HG03135 (cell line): ENCODE measurements around the gene BSX.

Experiments used
- ATAC-seq: cut with Tn5 transposase; IDR thresholded peaks from one replicate; pipeline ENCODE4 v1.9.1; 2021; ENCODE audit warnings: mild to moderate bottlenecking, moderate library complexity; ENCODE audit not compliant: unreplicated experiment

BSX gene

GRCh38 chr11:122981388-122982264 lies at the start of gene BSX:
Gene BSX, minus strand, starts transcription at chr11:122981834. Its CDS starts 163 bp downstream, at chr11:122981671.
- ATAC-seq, result no peak

- no peak for ATAC-seq
Measured at GRCh38 chr11:123030517-123030916, 48.9 kb upstream of the BSX start.

- ATAC-seq, result no peak
Measured at GRCh38 chr11:123020968-123021367, 39.3 kb upstream of the BSX start.

- no peak for ATAC-seq
Measured at GRCh38 chr11:123018702-123019101, 37.1 kb upstream of the BSX start.

- no peak for ATAC-seq
Measured at GRCh38 chr11:123011510-123011909, 29.9 kb upstream of the BSX start.

- no peak for ATAC-seq
Measured at GRCh38 chr11:123006860-123007542, 25.4 kb upstream of the BSX start.

- no peak for ATAC-seq
Measured at GRCh38 chr11:123000721-123001120, 19.1 kb upstream of the BSX start.

GRCh38 chr11:122998727-122999366 lies 17.2 kb upstream of the BSX start:
- ATAC-seq, result no peak

GRCh38 chr11:122995526-122995925 lies 13.9 kb upstream of the BSX start:
- no peak for ATAC-seq

GRCh38 chr11:122984186-122985011 lies 2.8 kb upstream of the BSX start:
- ATAC-seq, result no peak

- ATAC-seq, result no peak
Measured at GRCh38 chr11:122983438-122984185, 2.0 kb upstream of the BSX start.

GRCh38 chr11:122979815-122980595 lies 1.6 kb downstream of the BSX start:
- no peak for ATAC-seq

GRCh38 chr11:122979103-122979814 lies 2.4 kb downstream of the BSX start:
- no peak for ATAC-seq

- no peak for ATAC-seq
Measured at GRCh38 chr11:122978299-122978620, 3.4 kb downstream of the BSX start.

- ATAC-seq, result no peak
Measured at GRCh38 chr11:122977470-122978298, 4.0 kb downstream of the BSX start.

- no peak for ATAC-seq
Measured at GRCh38 chr11:122976734-122977469, 4.7 kb downstream of the BSX start.

GRCh38 chr11:122976061-122976733 lies 5.4 kb downstream of the BSX start:
- no peak for ATAC-seq
